ENCODE measurements around the gene STK24.

STK24 gene

DNA sequence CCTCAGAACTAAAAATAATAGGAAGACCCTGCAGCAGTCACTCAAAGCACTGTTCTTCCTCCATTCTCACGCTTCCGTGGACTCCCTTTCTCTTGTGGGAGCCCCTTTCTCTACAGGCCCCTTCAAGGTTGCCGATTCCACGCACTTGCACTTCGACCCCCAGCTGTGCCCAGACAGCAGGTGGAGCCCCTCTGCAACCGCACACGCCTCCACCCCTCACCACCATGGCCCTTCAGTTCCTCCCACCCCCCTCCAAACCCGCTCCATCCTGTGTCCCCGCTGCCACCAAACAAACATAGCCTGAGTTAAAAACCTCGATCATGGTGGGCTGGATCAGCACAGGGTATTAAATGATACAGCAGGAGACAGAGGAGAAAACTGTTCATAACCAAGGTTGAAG lies 102.6 kb downstream of the STK24 start:
- in situ Hi-C loops (cut with HindIII; ENCODE audit: low sequenced_read_pairs): no loop called here
- H3K4me3 ChIP-seq (ENCODE audit: low read depth, low read length): no peak overlapping the region
- TF ChIP-seq, protein P1, sequence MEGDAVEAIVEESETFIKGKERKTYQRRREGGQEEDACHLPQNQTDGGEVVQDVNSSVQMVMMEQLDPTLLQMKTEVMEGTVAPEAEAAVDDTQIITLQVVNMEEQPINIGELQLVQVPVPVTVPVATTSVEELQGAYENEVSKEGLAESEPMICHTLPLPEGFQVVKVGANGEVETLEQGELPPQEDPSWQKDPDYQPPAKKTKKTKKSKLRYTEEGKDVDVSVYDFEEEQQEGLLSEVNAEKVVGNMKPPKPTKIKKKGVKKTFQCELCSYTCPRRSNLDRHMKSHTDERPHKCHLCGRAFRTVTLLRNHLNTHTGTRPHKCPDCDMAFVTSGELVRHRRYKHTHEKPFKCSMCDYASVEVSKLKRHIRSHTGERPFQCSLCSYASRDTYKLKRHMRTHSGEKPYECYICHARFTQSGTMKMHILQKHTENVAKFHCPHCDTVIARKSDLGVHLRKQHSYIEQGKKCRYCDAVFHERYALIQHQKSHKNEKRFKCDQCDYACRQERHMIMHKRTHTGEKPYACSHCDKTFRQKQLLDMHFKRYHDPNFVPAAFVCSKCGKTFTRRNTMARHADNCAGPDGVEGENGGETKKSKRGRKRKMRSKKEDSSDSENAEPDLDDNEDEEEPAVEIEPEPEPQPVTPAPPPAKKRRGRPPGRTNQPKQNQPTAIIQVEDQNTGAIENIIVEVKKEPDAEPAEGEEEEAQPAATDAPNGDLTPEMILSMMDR (IDR thresholded peaks at IDR 0.05; ENCODE audit: low read depth, low read length): no peak
- DNase-seq (ENCODE audit: low read depth, low spot score): no peak

DNA sequence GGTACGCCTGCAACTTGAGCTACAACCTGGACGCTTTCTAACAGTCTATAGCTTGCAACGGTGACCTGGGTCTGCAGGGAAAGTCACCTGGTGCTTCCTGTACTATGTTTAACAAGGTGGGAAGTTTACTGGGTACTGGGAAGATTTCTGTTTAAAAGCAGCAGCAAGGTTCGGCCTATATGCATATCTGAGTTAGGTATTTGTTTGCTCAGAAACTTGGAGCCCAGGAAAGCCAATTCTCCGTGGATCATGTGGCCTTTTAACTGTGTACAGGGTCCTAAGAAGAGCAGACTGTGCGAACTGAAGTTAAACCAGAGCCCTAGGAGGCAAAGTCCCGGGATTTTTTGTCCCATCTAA lies 103.1 kb downstream of the STK24 start:
- no peak for DNase-seq (ENCODE audit: low read depth, low spot score)
- in situ Hi-C loops (cut with HindIII; ENCODE audit: low sequenced_read_pairs): no loop called here
- TF ChIP-seq, protein P1 (IDR thresholded peaks at IDR 0.05; ENCODE audit: low read depth, low read length): no peak
- no peak overlapping the region for H3K4me3 ChIP-seq (ENCODE audit: low read depth, low read length)

DNA sequence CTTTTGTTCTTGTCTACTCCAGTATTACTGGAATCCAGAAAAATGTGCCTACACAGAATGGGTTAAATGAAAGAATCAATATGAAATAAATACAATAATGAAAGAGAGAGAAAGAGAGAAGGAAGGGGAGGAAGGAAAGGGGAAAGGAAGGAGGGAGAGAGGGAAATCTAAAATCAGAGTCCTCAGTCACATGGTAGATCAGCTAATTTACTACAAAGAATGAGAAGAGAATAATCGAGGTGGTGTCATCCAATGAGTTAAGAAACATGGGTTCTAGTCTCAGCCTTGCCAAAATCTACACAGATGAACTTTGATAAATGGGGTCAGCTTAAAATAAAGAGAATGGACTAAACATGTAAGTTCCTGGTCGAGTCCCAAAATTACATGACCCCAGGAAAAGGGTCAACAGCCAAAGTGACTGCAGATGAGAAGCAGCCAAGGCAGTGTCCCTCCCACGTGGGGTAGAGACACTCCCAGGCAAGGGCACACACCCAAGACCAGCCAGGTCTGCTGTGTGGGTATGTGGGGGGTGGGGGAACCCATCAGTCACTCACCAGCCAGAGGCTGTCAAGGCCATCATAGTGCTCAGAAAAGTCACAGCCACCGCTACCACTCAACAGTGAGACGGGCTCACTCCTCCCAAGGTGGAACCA lies 103.6 kb downstream of the STK24 start:
- H3K4me3 ChIP-seq (ENCODE audit: low read depth, low read length): no peak overlapping the region
- in situ Hi-C loops (cut with HindIII; ENCODE audit: low sequenced_read_pairs): no loop called here
- DNase-seq (ENCODE audit: low read depth, low spot score): no peak
- TF ChIP-seq, protein P1 (IDR thresholded peaks at IDR 0.05; ENCODE audit: low read depth, low read length): no peak

DNA sequence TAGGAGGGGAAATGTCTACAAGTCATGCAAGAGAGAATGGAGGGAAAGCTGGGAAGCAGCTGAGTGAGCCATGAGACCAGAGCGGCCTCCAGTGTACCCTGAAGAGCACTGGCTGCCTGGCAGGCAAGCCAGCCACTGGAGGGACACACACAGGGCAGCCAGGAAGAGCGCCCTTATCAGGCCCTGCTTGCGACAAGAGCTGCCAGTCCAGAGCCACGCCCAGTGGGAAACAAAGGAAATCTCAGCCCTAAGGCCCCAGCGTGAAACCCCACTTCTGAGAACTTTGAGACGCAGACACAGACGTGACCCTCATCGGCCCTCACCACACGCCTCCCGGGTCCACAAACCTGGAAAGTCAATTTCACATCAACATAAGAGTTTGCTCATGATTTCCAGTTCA lies 105.0 kb downstream of the STK24 start:
- DNase-seq (ENCODE audit: low read depth, low spot score): no peak
- TF ChIP-seq, protein P1 (IDR thresholded peaks at IDR 0.05; ENCODE audit: low read depth, low read length): no peak
- no peak overlapping the region for H3K4me3 ChIP-seq (ENCODE audit: low read depth, low read length)
- in situ Hi-C loops (cut with HindIII; ENCODE audit: low sequenced_read_pairs): no loop called here

DNA sequence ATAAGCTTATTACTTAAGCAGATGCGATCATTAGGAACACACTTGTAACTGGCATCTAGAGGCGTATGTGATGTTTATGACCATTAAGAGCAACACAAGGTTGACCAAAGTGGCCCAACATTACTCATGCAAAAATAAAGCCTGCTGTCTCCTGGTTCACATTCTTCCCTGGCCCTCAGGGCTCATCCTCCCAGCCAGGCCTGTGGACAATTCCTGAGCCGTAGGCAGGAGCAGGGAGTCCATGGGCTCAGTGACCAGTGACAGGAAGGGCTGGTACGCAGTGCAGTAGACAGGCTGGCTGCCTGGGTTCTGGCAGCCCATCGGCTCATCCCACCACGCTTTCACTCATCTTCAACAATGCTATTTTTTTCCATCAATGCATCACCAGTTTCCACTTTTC lies 106.0 kb downstream of the STK24 start:
- TF ChIP-seq, protein P1 (IDR thresholded peaks at IDR 0.05; ENCODE audit: low read depth, low read length): no peak
- in situ Hi-C loops (cut with HindIII; ENCODE audit: low sequenced_read_pairs): no loop called here
- H3K4me3 ChIP-seq (ENCODE audit: low read depth, low read length): no peak overlapping the region
- DNase-seq (ENCODE audit: low read depth, low spot score): no peak

DNA sequence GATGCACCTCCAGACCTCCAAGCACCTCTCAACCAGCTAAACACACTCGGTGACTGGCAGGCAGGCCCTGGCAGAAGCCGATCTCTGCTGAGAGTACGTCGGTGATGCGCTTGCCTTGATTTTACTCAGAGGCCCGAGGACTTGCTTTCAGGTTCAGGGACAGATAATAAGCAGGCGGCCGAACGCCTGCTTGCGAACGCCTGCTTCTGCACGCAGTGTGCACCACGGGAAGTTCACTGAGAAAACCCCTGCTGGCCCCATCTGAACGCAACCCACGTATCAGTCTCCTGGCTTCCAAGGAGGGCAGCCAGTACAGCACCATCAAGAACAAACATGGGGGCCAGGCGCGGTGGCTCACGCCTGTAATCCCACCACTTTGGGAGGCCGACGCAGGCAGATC lies 108.0 kb downstream of the STK24 start:
- TF ChIP-seq, protein P1 (IDR thresholded peaks at IDR 0.05; ENCODE audit: low read depth, low read length): no peak
- no peak overlapping the region for H3K4me3 ChIP-seq (ENCODE audit: low read depth, low read length)
- in situ Hi-C loops (cut with HindIII; ENCODE audit: low sequenced_read_pairs): no loop called here
- no peak for DNase-seq (ENCODE audit: low read depth, low spot score)

DNA sequence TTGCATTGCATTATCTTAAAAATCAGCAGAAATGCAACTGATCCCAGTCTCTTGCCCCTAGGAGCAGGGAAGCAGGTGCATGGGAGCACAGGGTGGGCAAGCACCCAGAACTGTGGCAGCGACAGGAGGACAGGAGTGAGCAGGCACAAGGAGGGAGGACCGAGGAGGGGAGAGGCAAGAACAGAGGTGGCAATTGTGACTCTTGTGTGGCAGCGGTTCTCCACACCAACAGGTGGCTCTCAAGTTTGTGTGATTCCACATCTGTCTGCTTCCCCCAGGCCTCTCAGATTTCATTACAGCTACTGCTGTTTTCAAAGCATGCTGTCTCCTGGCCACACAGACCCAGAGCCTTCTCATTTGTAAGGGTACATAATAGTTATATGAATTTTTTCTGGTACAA lies 108.5 kb downstream of the STK24 start:
- no peak for DNase-seq (ENCODE audit: low read depth, low spot score)
- TF ChIP-seq, protein P1 (IDR thresholded peaks at IDR 0.05; ENCODE audit: low read depth, low read length): peak; percentile 16
- H3K4me3 ChIP-seq (ENCODE audit: low read depth, low read length): no peak overlapping the region
- in situ Hi-C loops (cut with HindIII; ENCODE audit: low sequenced_read_pairs): no loop called here
